H1 (cell line): ENCODE results near the gene CARD11. TPM values are rescaled to one million over a fixed set of nuclear protein-coding genes. Genes with fewer than 3 reads are reported as not detected.

Experiments
- CTCF ChIA-PET: fragments of 300-600 bp; sonication (Branson Sonifier 250); formaldehyde crosslinking; loops from one replicate; lab custom pipeline; 2021; ENCODE audit not compliant: partially characterized antibody; lab: Charles Lee
- POLR2A ChIA-PET: fragments of 300-600 bp; sonication (Branson Sonifier 250); formaldehyde crosslinking; loops from one replicate; lab custom pipeline; 2021; ENCODE audit warnings: inconsistent platforms; ENCODE audit not compliant: partially characterized antibody; lab: Charles Lee
- DNase-seq, 2 experiments: peaks; one replicate each; pipeline versions ENCODE4 v3.0.0 to v3.0.0-alpha.2; 2010 to 2022; ENCODE audit warnings: low spot score in 2 of 2, low read depth in 1 of 2, mixed read lengths in 1 of 2
- FAIRE-seq: peaks from 2 replicates; lab custom pipeline; 2011; peaks lifted over from hg19 to GRCh38; lab: Jason Lieb, UNC
- H2AFZ ChIP-seq: 2 replicates; pipeline ENCODE4 v1.8.1; 2012; ENCODE audit warnings: low read length, inconsistent platforms
- H2AK5ac ChIP-seq: 2 replicates; pipeline ENCODE4 v1.6.1; 2013; ENCODE audit warnings: low read depth, low read length
- H2BK120ac ChIP-seq: replicated peaks from 2 replicates; pipeline ENCODE3; 2013; ENCODE audit warnings: low read depth, low read length, inconsistent platforms
- H2BK12ac ChIP-seq: 2 replicates; pipeline ENCODE4 v1.6.1; 2013; ENCODE audit warnings: low read depth, low read length
- H2BK15ac ChIP-seq: 2 replicates; pipeline ENCODE4 v1.6.1; 2013; ENCODE audit warnings: low read length
- H2BK20ac ChIP-seq: 2 replicates; pipeline ENCODE4 v1.6.1; 2013; ENCODE audit warnings: low read length
- H2BK5ac ChIP-seq: 2 replicates; pipeline ENCODE4 v1.6.1; 2013; ENCODE audit warnings: low read depth, low read length
- H3K14ac ChIP-seq: 2 replicates; pipeline ENCODE4 v1.6.1; 2013; ENCODE audit warnings: inconsistent platforms; ENCODE audit not compliant: insufficient read length
- H3K18ac ChIP-seq: 2 replicates; pipeline ENCODE4 v1.6.1; 2013; ENCODE audit warnings: low read length; ENCODE audit errors: extremely low read depth
- H3K23ac ChIP-seq: 2 replicates; pipeline ENCODE4 v1.6.1; 2013; ENCODE audit warnings: inconsistent platforms; ENCODE audit not compliant: insufficient read length
- H3K23me2 ChIP-seq: 2 replicates; pipeline ENCODE4 v1.6.1; 2013; ENCODE audit warnings: low read depth, low read length
- H3K27ac ChIP-seq: 2 replicates; pipeline ENCODE4 v1.6.1; 2011; ENCODE audit warnings: low read depth, low read length, inconsistent platforms
- H3K27me3 ChIP-seq, 4 experiments: replicated peaks in 1 of 4; 1 replicate in 1 of 4; 2 replicates in 3 of 4; pipeline versions ENCODE4 v1.6.1 to v1.8.1; 2011 to 2013; ENCODE audit warnings: low read length in 3 of 4, mild to moderate bottlenecking in 3 of 4, inconsistent platforms in 2 of 4, mixed read lengths in 2 of 4, moderate library complexity in 1 of 4; ENCODE audit not compliant: control insufficient read depth in 3 of 4, insufficient read depth in 3 of 4; ENCODE audit errors: extremely low read depth in 1 of 4
- H3K36me3 ChIP-seq, 4 experiments: 2 replicates each; pipeline versions ENCODE4 v1.6.1 to v1.8.1; 2011 to 2013; ENCODE audit warnings: mild to moderate bottlenecking in 4 of 4, low read length in 3 of 4, moderate library complexity in 2 of 4, control low read depth in 1 of 4, inconsistent platforms in 1 of 4; ENCODE audit not compliant: insufficient read depth in 4 of 4, control insufficient read depth in 2 of 4
- H3K4ac ChIP-seq: replicated peaks from 2 replicates; pipeline ENCODE3; 2013; ENCODE audit warnings: low read length, low read depth, mixed read lengths, inconsistent platforms; ENCODE audit not compliant: insufficient read length
- H3K4me1 ChIP-seq, 4 experiments: replicated peaks in 1 of 4; 1 replicate in 1 of 4; 2 replicates in 3 of 4; pipeline versions ENCODE4 v1.6.1 to v1.8.1; 2011 to 2013; ENCODE audit warnings: low read length in 3 of 4, inconsistent platforms in 2 of 4, mixed read lengths in 1 of 4; ENCODE audit not compliant: insufficient read depth in 4 of 4, control insufficient read depth in 3 of 4
- H3K4me2 ChIP-seq, 2 experiments: 2 replicates each; pipeline versions ENCODE4 v1.6.1 to v1.8.1; 2011 to 2013; ENCODE audit warnings: low read depth in 2 of 2, low read length in 2 of 2, control low read depth in 1 of 2, inconsistent platforms in 1 of 2, mild to moderate bottlenecking in 1 of 2; ENCODE audit not compliant: insufficient read depth in 1 of 2
- H3K4me3 ChIP-seq, 4 experiments: fragments of 200-600, 300-600 bp in 1 of 4; sonication (generic), shearing (Covaris generic), sonication (Bioruptor Twin) in 1 of 4; 2 replicates each; pipeline versions ENCODE4 v1.5.1 to v1.8.1; 2011 to 2016; ENCODE audit warnings: low read length in 4 of 4, low read depth in 3 of 4, control low read depth in 2 of 4, inconsistent platforms in 2 of 4, mild to moderate bottlenecking in 2 of 4, mixed read lengths in 1 of 4, moderate library complexity in 1 of 4; ENCODE audit not compliant: insufficient read depth in 2 of 4; ENCODE audit errors: extremely low read depth in 1 of 4
- H3K56ac ChIP-seq: replicated peaks from 2 replicates; pipeline ENCODE3; 2013; ENCODE audit warnings: low read depth, mild to moderate bottlenecking, mixed read lengths, low read length, inconsistent platforms; ENCODE audit not compliant: insufficient read length
- H3K79me1 ChIP-seq: 2 replicates; pipeline ENCODE4 v1.6.1; 2013; ENCODE audit warnings: low read depth, low read length, control low read depth
- H3K79me2 ChIP-seq, 2 experiments: 2 replicates each; pipeline versions ENCODE4 v1.6.1 to v1.8.1; 2012 to 2013; ENCODE audit warnings: low read length in 2 of 2, mild to moderate bottlenecking in 2 of 2, inconsistent platforms in 1 of 2; ENCODE audit not compliant: insufficient read depth in 2 of 2, control insufficient read depth in 1 of 2
- H3K9ac ChIP-seq, 4 experiments: replicated peaks in 1 of 4; 1 replicate in 1 of 4; 2 replicates in 3 of 4; pipeline versions ENCODE4 v1.6.1 to v1.8.1; 2011 to 2013; ENCODE audit warnings: low read depth in 3 of 4, low read length in 3 of 4, control low read depth in 2 of 4, mild to moderate bottlenecking in 2 of 4, moderate library complexity in 2 of 4, inconsistent platforms in 1 of 4; ENCODE audit errors: extremely low read depth in 1 of 4
- H3K9me3 ChIP-seq, 2 experiments: 2 replicates each; pipeline versions ENCODE4 v1.6.1 to v1.8.1; 2012 to 2013; ENCODE audit warnings: mild to moderate bottlenecking in 2 of 2, moderate library complexity in 2 of 2, control low read depth in 1 of 2, inconsistent platforms in 1 of 2, low read depth in 1 of 2, low read length in 1 of 2, mixed read lengths in 1 of 2; ENCODE audit not compliant: insufficient read depth in 2 of 2
- H4K20me1 ChIP-seq, 2 experiments: replicated peaks in 1 of 2; 2 replicates each; pipeline versions ENCODE3 to v1.8.1; 2011 to 2013; ENCODE audit warnings: inconsistent platforms in 2 of 2, low read length in 2 of 2, mild to moderate bottlenecking in 1 of 2; ENCODE audit not compliant: insufficient read depth in 2 of 2, control insufficient read depth in 1 of 2
- H4K5ac ChIP-seq: 2 replicates; pipeline ENCODE4 v1.6.1; 2013; ENCODE audit warnings: low read length, low read depth, mixed read lengths, inconsistent platforms; ENCODE audit not compliant: insufficient read length
- H4K8ac ChIP-seq: 2 replicates; pipeline ENCODE4 v1.8.0; 2013; ENCODE audit warnings: mild to moderate bottlenecking, moderate library complexity, low read length, inconsistent platforms; ENCODE audit not compliant: insufficient read depth; ENCODE audit errors: extremely low read depth
- H4K91ac ChIP-seq: replicated peaks from 2 replicates; pipeline ENCODE3; 2013; ENCODE audit warnings: low read length, mixed read lengths, inconsistent platforms; ENCODE audit not compliant: insufficient read length
- BACH1 ChIP-seq: IDR thresholded peaks from 2 replicates; pipeline ENCODE4 v1.6.1; 2012; ENCODE audit warnings: low read length, improper control_type of control experiment
- EP300 ChIP-seq, 2 experiments: IDR thresholded peaks; 1 replicate in 1 of 2; 2 replicates in 1 of 2; pipeline ENCODE4 v1.6.1; 2011 to 2012; ENCODE audit warnings: low read depth in 2 of 2, low read length in 2 of 2, mild to moderate bottlenecking in 2 of 2, borderline replicate concordance in 1 of 2, inconsistent platforms in 1 of 2, moderate library complexity in 1 of 2
- GTF2F1 ChIP-seq: IDR thresholded peaks from 2 replicates; pipeline ENCODE4 v1.6.1; 2012; ENCODE audit warnings: low read depth, low read length, improper control_type of control experiment, borderline replicate concordance
- KDM4A ChIP-seq: IDR thresholded peaks from one replicate; pipeline ENCODE4 v1.7.1; 2012; ENCODE audit warnings: low read depth, mild to moderate bottlenecking, moderate library complexity, low read length, inconsistent platforms; ENCODE audit not compliant: severe bottlenecking
- NANOG ChIP-seq: IDR thresholded peaks from 2 replicates; pipeline ENCODE4 v1.6.1; 2011; ENCODE audit warnings: low read length, low read depth, mild to moderate bottlenecking, inconsistent platforms; ENCODE audit not compliant: insufficient read depth, poor library complexity, severe bottlenecking
- POLR2A ChIP-seq, 2 experiments: IDR thresholded peaks; 1 replicate in 1 of 2; 2 replicates in 1 of 2; pipeline ENCODE4 v1.6.1; 2011; ENCODE audit warnings: low read depth in 2 of 2, low read length in 2 of 2, mild to moderate bottlenecking in 2 of 2; ENCODE audit errors: control extremely low read depth in 1 of 2
- RNF2 ChIP-seq: fragments of 200-900, 300-1000 bp; sonication (generic); IDR thresholded peaks from 2 replicates; pipeline ENCODE4 v1.7.1; 2016; ENCODE audit warnings: borderline replicate concordance, low read depth, mild to moderate bottlenecking, antibody characterized with exemption, low read length; ENCODE audit not compliant: poor library complexity, severe bottlenecking; ENCODE audit errors: missing control alignments
- WGBS, 2 experiments: shearing (Covaris generic) in 1 of 2; methylation state at CpG; one replicate each; pipeline versions ENCODE4 v1.1.6 to v1.1.7; 2013 to 2015; ENCODE audit warnings: low lambda C conversion rate in 2 of 2, mixed read lengths in 2 of 2, inconsistent platforms in 1 of 2, low coverage in 1 of 2, missing lambda C conversion rate in 1 of 2; ENCODE audit not compliant: insufficient replicate concordance in 2 of 2, insufficient coverage in 1 of 2, insufficient read length in 1 of 2; ENCODE audit errors: extremely low coverage in 1 of 2, missing lambda C conversion rate in 1 of 2; 5-methylcytosine and 5-hydroxymethylcytosine counted together
- polyA plus RNA-seq, 7 experiments: library from polyadenylated mRNA; depleted of rRNA in 3 of 7; stranded (reverse) in 5 of 7; unstranded in 2 of 7; fragments of >200 nt in 5 of 7; fragments of 200-250 nt in 2 of 7; gene quantifications; 1 replicate in 5 of 7; 2 replicates in 1 of 7; 4 replicates in 1 of 7; pipeline versions ENCODE4 v1.2.1 to v1.2.3, GENCODE V29; 2011 to 2013; ENCODE audit warnings: missing spikeins in 2 of 7, mixed read lengths in 2 of 7
- total RNA-seq: library from RNA; stranded (reverse); fragmentation: NEBNext Ultra II Directional; extraction: Animal tissue kit (Norgen Biotek cat#: 25700); gene quantifications from 2 replicates; pipeline ENCODE4 v1.2.1, GENCODE V29; 2021

Gene CARD11
- total and polyA plus RNA-seq, 2 of the 8 experiments (the other 6 are each of a cell fraction or from before 2014, with no cell fraction given), result 12.6 to 29.8 TPM

- no peak overlapping the region for H2BK20ac ChIP-seq
- H3K23me2 ChIP-seq, result no peaks in the 10 kb centered on the region
- WGBS, 2 experiments, result 89% methylated on average over 3 of the region's 3 CpGs; no CpG with 5 or more reads in 1 of the 2 experiments
- no peak overlapping the region for H2BK15ac ChIP-seq
- H2BK5ac ChIP-seq, result no peak overlapping the region
- peaks cover 0 to 5% (median 3%) of the 10 kb centered on the region in 4 experiments; a peak in 5 of 7 replicates for H3K4me1 ChIP-seq
- H2AFZ ChIP-seq, result no peak overlapping the region
- no peak overlapping the region for H3K23ac ChIP-seq
- no peak overlapping the region for H3K4me2 ChIP-seq
- H3K27me3 ChIP-seq, result no peaks in the 10 kb centered on the region
- H4K91ac ChIP-seq, result no peak overlapping the region
- no peak overlapping the region for H2BK120ac ChIP-seq
- H3K4me3 ChIP-seq, result no peak overlapping the region
- CTCF ChIA-PET, result interaction anchor here (0.9 kb wide), 1 partner anchor 237 kb away, joined by 5 read pairs; no protein-coding TSS in a partner anchor
- no peak overlapping the region for H4K8ac ChIP-seq
- H3K79me2 ChIP-seq, result no peaks in the 10 kb centered on the region
- no peaks in the 10 kb centered on the region for H3K36me3 ChIP-seq
- 0 out of 4 replicates have a peak, but pooled peaks cover 3 to 5% of the 10 kb centered on the region in 2 experiments for H3K9me3 ChIP-seq
- TF ChIP-seq BACH1, result no peak
- TF ChIP-seq GTF2F1, result no peak
- TF ChIP-seq EP300 (IDR thresholded peaks at IDR 0.05; ENCODE audit: borderline replicate concordance in 1 of 2, low read depth in 2 of 2, low read length in 2 of 2), result no peak
- no peak for TF ChIP-seq RNF2
- no peak for TF ChIP-seq NANOG
- no peak for TF ChIP-seq KDM4A
- TF ChIP-seq POLR2A (IDR thresholded peaks at IDR 0.05; ENCODE audit: control extremely low read depth in 1 of 2, low read depth in 2 of 2, low read length in 2 of 2), result no peak
- TF ChIP-seq, all 59 proteins: peak for 0
- H3K4ac ChIP-seq, result no peak overlapping the region
- FAIRE-seq, result no peak
- no peak overlapping the region for H4K5ac ChIP-seq
- H3K18ac ChIP-seq, result no peak overlapping the region
- POLR2A ChIA-PET, result no interaction called here
- H2AK5ac ChIP-seq, result no peak overlapping the region
- no peak overlapping the region for H3K56ac ChIP-seq
- no peaks in the 10 kb centered on the region; the same call in 1 of the 2 replicates for H3K79me1 ChIP-seq
- no peak overlapping the region for H3K14ac ChIP-seq
- no peak overlapping the region for H3K9ac ChIP-seq
- no peak overlapping the region for H3K27ac ChIP-seq
- no peak overlapping the region for H2BK12ac ChIP-seq
- DNase-seq, result no peak
- H4K20me1 ChIP-seq, result no peaks in the 10 kb centered on the region
These were observed 18.1 kb downstream of the CARD11 start for GRCh38 chr7:3025616-3026015.
